GM21619 (cell line): ENCODE results near the gene C2orf68.
A peak's percentile ranks its signal among the peaks of the same experiment; 100 is the strongest.
"Not testable (repeated sequence)": the region's sequence is repeated elsewhere in the genome, so short reads cannot be mapped to it uniquely, and the experiment has no call there.

Experiments
- ATAC-seq: cut with Tn5 transposase; IDR thresholded peaks from one replicate; pipeline ENCODE4 v1.9.1; 2021; ENCODE audit not compliant: unreplicated experiment

The C2orf68 gene

GRCh38 chr2:85611705-85612587, at the start of gene C2orf68:
TSS of gene C2orf68 (minus strand) at chr2:85612066. CDS start at chr2:85611984, 82 bp downstream.
- peak; percentile 69 for ATAC-seq

GRCh38 chr2:85661139-85661858, 49.4 kb upstream of the C2orf68 start:
- no peak for ATAC-seq

GRCh38 chr2:85660725-85661124, 48.9 kb upstream of the C2orf68 start:
- ATAC-seq = no peak

- not testable (repeated sequence) for ATAC-seq
Measured at GRCh38 chr2:85660301-85660700, 48.4 kb upstream of the C2orf68 start.

GRCh38 chr2:85659324-85659981, 47.6 kb upstream of the C2orf68 start:
- ATAC-seq = no peak

GRCh38 chr2:85657399-85657798, 45.5 kb upstream of the C2orf68 start:
- not testable (repeated sequence) for ATAC-seq

- no peak for ATAC-seq
Measured at GRCh38 chr2:85656468-85656867, 44.6 kb upstream of the C2orf68 start.

- no peak for ATAC-seq
Measured at GRCh38 chr2:85655961-85656417, 44.1 kb upstream of the C2orf68 start.

GRCh38 chr2:85653996-85654395, 42.1 kb upstream of the C2orf68 start:
- no peak for ATAC-seq

GRCh38 chr2:85652056-85652455, 40.2 kb upstream of the C2orf68 start:
- ATAC-seq = no peak

- no peak for ATAC-seq
Measured at GRCh38 chr2:85651097-85651496, 39.2 kb upstream of the C2orf68 start.

GRCh38 chr2:85650456-85650855, 38.6 kb upstream of the C2orf68 start:
- ATAC-seq = no peak

GRCh38 chr2:85649201-85650190, 37.6 kb upstream of the C2orf68 start:
- ATAC-seq = no peak

GRCh38 chr2:85648619-85649018, 36.8 kb upstream of the C2orf68 start:
- no peak for ATAC-seq

GRCh38 chr2:85647823-85648526, 36.1 kb upstream of the C2orf68 start:
- ATAC-seq = peak; percentile 71

- no peak for ATAC-seq
Measured at GRCh38 chr2:85646166-85646565, 34.3 kb upstream of the C2orf68 start.

- no peak for ATAC-seq
Measured at GRCh38 chr2:85644909-85645308, 33.0 kb upstream of the C2orf68 start.

- ATAC-seq = peak; percentile 64
Measured at GRCh38 chr2:85642725-85643124, 30.9 kb upstream of the C2orf68 start.

- ATAC-seq = no peak
Measured at GRCh38 chr2:85635636-85636035, 23.8 kb upstream of the C2orf68 start.

GRCh38 chr2:85635011-85635410, 23.1 kb upstream of the C2orf68 start:
- no peak for ATAC-seq
